MG63 (cell line): ENCODE measurements around the gene VKORC1. TPM values are rescaled to one million over a fixed set of nuclear protein-coding genes. Genes with fewer than 3 reads are reported as not detected.
"Not testable (repeated sequence)": the region's sequence is repeated elsewhere in the genome, so short reads cannot be mapped to it uniquely, and the experiment has no call there.

Experiments used
- DNase-seq: peaks from one replicate; pipeline ENCODE4 v3.0.0-alpha.2; 2020
- H3K27me3 ChIP-seq: fragments of 250-450 bp; sonication (Bioruptor Pico); 2 replicates; pipeline ENCODE4 v1.5.1; 2020; ENCODE audit warnings: mild to moderate bottlenecking, moderate library complexity
- H3K36me3 ChIP-seq: fragments of 250-450 bp; sonication (Bioruptor Pico); 2 replicates; pipeline ENCODE4 v1.5.1; 2020; ENCODE audit warnings: mild to moderate bottlenecking, moderate library complexity
- H3K4me3 ChIP-seq: fragments of 250-450 bp; sonication (Bioruptor Pico); 2 replicates; pipeline ENCODE4 v1.5.1; 2020; ENCODE audit warnings: mild to moderate bottlenecking, moderate library complexity
- H3K9me3 ChIP-seq: fragments of 250-450 bp; sonication (Bioruptor Pico); 2 replicates; pipeline ENCODE4 v1.5.1; 2020; ENCODE audit warnings: mild to moderate bottlenecking, moderate library complexity
- total RNA-seq: library from RNA; depleted of rRNA; stranded (reverse); fragments of >200 nt; shearing (Covaris generic); gene quantifications from 2 replicates; pipeline ENCODE4 v1.2.3, GENCODE V29; 2014; ENCODE audit warnings: low replicate concordance; rRNA removed

The VKORC1 gene
- 146 and 155 TPM in 2 replicates for total RNA-seq

GRCh38 chr16:31094424-31095120 lies at the start of gene VKORC1:
Gene VKORC1 (minus strand): TSS chr16:31094797. CDS start chr16:31094729, 68 bp downstream.
- Histone ChIP-seq H3K9me3 (no peaks in the 10 kb centered on the region; the same call in 1 of the 2 replicates), H3K36me3 (peaks cover 15% of the 10 kb centered on the region)

DNA sequence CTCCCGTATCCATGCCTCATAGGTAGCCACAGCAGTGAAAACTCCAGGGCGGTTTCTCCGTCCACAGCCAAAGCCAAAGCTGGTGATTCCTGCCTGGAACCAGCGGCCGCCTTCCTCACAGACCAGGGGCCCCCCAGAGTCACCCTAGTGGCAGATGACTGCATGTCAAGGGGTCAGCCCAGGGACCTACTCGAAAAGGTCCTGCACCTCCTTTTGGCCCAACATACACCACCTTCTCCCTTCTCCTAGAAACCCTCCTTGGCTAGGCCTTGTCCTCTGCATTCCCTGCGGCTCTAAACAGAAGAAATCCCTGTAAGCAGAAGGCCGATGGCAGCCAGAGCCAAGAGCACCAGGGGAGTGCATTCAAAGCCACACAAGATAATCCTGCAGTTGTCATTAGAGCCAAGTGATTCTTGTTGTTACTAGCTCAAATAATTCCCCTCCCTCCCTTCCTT lies 49.1 kb upstream of the VKORC1 start:
- no peak for DNase-seq
- no peaks in the 10 kb centered on the region for H3K27me3 ChIP-seq
- H3K4me3 ChIP-seq, result no peak overlapping the region
- H3K36me3 ChIP-seq, result no peaks in the 10 kb centered on the region
- no peaks in the 10 kb centered on the region for H3K9me3 ChIP-seq

More at GRCh38 chr16:31094424-31095120, at the start of gene VKORC1:
- H3K4me3 ChIP-seq, result peak within 1 kb of the TSS; percentile 84
- peak; percentile 99 for DNase-seq
- H3K27me3 ChIP-seq, result no peaks in the 10 kb centered on the region

DNA sequence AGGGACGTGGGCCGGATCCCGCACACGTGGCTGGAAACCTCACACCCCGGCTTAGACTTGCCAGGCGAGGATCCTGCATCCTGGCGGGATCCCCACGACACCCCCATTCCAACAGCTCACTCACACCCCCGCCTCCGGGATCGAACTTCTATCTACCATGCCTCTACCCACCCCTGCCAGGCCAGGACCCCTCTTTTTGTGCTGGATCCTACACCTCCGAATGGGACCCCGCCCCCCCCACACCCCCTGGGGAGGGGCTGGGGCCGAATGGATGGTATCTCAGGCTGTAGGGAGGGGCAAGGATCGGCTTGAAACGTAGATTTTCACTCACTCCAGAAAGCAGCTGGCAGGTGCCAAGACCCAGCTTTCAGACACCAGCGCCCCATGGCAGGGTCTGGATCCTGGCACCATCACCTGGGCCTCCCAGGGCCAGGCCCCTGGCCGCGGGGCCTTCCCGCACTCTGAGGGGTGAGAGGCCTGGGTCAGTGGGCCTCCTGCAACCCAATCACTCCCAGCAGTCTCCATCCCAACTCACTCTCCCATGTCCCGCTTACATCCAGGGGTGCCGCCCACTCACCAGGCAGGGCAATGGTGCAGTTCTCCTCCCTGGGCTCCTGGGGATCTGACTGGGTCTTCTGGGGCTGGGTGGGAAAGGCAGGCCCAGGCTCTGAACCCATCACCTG lies 48.6 kb upstream of the VKORC1 start:
- Histone ChIP-seq H3K36me3 (no peaks in the 10 kb centered on the region), H3K4me3 (no peak overlapping the region), H3K9me3 (no peaks in the 10 kb centered on the region), H3K27me3 (no peaks in the 10 kb centered on the region)
- no peak for DNase-seq

- Histone ChIP-seq H3K36me3 (no peaks in the 10 kb centered on the region), H3K9me3 (no peaks in the 10 kb centered on the region), H3K4me3 (peak overlapping the region; percentile 34), H3K27me3 (no peaks in the 10 kb centered on the region)
- peak; percentile 99 for DNase-seq
Measured at GRCh38 chr16:31142109-31143010, 47.8 kb upstream of the VKORC1 start.

- peak; percentile 72 for DNase-seq
- Histone ChIP-seq H3K4me3 (peak overlapping the region; percentile 34), H3K9me3 (no peaks in the 10 kb centered on the region), H3K27me3 (no peaks in the 10 kb centered on the region), H3K36me3 (no peaks in the 10 kb centered on the region)
Measured at GRCh38 chr16:31141489-31142108, 47.0 kb upstream of the VKORC1 start.

- not testable (repeated sequence) for H3K4me3 ChIP-seq, H3K27me3 ChIP-seq, H3K9me3 ChIP-seq, DNase-seq, H3K36me3 ChIP-seq
Measured at GRCh38 chr16:31141071-31141469, 46.5 kb upstream of the VKORC1 start.

GRCh38 chr16:31138621-31139578 lies 44.3 kb upstream of the VKORC1 start:
- Histone ChIP-seq H3K36me3 (no peaks in the 10 kb centered on the region), H3K27me3 (no peaks in the 10 kb centered on the region), H3K4me3 (no peak overlapping the region), H3K9me3 (no peaks in the 10 kb centered on the region)
- DNase-seq, result peak; percentile 87

DNA sequence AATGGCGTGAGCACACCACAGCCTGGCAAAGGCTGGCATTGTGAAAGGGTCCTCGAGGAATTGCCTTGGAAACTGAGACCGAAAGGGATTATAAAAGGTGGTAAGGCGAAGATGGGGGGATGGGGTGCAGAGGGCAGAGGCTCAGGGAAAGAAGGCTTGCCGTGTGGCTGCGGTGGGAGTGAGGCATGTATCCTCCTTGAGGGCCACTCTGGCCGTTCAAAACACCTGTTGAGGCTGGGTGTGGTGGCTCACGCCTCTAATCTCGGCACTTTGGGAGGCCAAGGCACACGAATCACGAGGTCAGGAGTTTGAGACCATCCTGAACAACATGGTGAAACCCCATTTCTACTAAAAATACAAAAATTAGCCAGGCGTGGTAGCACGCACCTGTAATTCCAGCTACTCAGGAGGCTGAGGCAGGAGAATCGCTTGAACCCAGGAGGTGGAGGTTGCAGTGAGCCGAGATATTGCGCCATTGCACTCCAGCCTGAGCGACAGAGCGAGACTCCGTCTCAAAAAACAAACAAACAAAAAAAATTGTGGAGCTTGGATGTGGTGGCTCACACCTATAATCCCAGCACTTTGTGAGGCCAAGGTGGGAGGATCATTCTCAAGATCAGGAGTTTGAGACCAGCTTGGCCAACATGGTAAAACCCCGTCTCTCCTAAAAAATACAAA lies 42.4 kb upstream of the VKORC1 start:
- H3K27me3 ChIP-seq, H3K36me3 ChIP-seq, H3K9me3 ChIP-seq, DNase-seq, H3K4me3 ChIP-seq: not testable (repeated sequence)

DNA sequence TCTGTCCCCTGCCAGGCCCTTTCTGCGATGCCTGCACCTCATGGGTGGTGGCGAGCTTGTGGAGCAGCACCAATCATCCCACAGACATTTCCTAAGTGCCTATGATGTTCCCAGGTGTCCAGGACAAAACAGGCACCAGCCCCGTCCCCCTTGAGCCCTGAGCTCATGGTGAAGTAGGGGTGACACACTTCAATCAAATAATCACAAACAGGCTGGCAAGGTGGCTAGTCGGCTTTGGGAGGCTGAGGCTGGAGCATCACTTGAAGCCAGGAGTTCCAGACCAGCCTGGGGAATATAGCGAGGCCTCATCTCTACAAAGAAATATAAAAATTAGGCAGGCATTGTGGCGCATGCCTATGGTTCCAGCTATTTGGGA lies 41.7 kb upstream of the VKORC1 start:
- no peak for DNase-seq
- H3K27me3 ChIP-seq, result no peaks in the 10 kb centered on the region
- H3K36me3 ChIP-seq, result no peaks in the 10 kb centered on the region
- H3K4me3 ChIP-seq, result no peak overlapping the region
- H3K9me3 ChIP-seq, result no peaks in the 10 kb centered on the region

GRCh38 chr16:31135535-31136286 lies 41.1 kb upstream of the VKORC1 start, which contains the start of gene PRSS8:
Gene PRSS8 (minus strand): TSS chr16:31135727. CDS start chr16:31135498, 229 bp downstream.
- Histone ChIP-seq H3K9me3 (no peaks in the 10 kb centered on the region), H3K4me3 (no peak within 1 kb of the TSS), H3K36me3 (no peaks in the 10 kb centered on the region), H3K27me3 (no peaks in the 10 kb centered on the region)
- DNase-seq, result no peak

- H3K36me3 ChIP-seq, result peaks cover 5% of the 10 kb centered on the region
- DNase-seq, result no peak
- H3K4me3 ChIP-seq, result no peak overlapping the region
- H3K9me3 ChIP-seq, result no peaks in the 10 kb centered on the region
- H3K27me3 ChIP-seq, result no peaks in the 10 kb centered on the region
Measured at GRCh38 chr16:31134625-31135534, 40.3 kb upstream of the VKORC1 start.

DNA sequence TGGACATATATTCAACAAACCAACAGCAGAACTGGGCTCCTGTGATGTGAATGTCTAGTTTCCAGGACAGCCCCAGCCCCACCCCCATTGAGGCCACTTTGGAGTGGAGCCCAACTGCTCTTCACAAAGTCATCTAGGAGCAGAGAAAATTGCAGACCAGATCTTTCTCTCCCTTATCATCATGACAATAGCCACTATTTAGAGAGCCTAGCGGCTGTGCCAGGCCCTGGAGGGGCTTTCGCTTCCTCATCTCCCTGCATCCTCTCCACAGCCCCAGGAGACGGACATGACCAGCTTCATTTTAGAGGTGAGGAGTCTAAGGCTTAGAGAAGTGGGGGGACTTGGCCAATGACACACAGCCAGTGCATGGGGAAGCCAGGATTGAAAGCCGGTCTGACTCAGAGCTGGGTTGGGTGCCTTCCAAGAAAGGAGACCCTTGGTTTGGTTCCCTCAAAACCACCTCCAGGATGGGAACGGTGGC lies 39.5 kb upstream of the VKORC1 start:
- DNase-seq, result no peak
- Histone ChIP-seq H3K36me3 (peaks cover 11% of the 10 kb centered on the region), H3K27me3 (no peaks in the 10 kb centered on the region), H3K4me3 (no peak overlapping the region), H3K9me3 (no peaks in the 10 kb centered on the region)

DNA sequence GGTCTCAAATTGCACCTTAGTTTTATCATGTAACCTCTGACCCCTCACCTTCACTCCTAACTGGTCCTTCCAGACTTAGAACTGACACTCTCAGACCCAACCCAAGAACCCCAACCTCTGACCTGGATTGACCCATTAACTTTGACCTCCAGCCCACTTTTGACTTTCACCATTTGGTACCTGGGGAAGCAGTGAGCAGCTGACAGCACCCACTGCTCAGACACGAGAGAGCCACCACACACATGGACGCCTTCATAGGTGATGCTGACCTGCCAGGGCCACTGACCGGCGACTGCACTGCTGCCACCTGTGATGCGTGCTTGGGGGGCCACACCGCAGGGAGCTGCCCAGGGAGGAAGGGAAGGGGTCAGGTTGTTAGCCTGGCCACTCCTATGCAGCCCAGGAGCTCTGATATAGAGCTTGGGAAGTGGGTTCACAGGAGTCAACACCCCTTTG lies 38.5 kb upstream of the VKORC1 start:
- Histone ChIP-seq H3K36me3 (peaks cover 14% of the 10 kb centered on the region), H3K4me3 (no peak overlapping the region), H3K9me3 (no peaks in the 10 kb centered on the region), H3K27me3 (no peaks in the 10 kb centered on the region)
- no peak for DNase-seq
